Measurements from ENCODE around the gene HORMAD1. TPM values are rescaled to one million over a fixed set of nuclear protein-coding genes. Genes with fewer than 3 reads are reported as not detected.

Gene HORMAD1
- total and polyA plus RNA-seq, 2 experiments from 2014 or later, result not detected

- no peaks in the 10 kb centered on the region for H3K4me1 ChIP-seq (ENCODE audit: low read depth)
- H3K27me3 ChIP-seq, result no peaks in the 10 kb centered on the region
- no peaks in the 10 kb centered on the region for H3K9me3 ChIP-seq (ENCODE audit: low read depth)
- no peak overlapping the region for H3K27ac ChIP-seq
- no peak for DNase-seq (ENCODE audit: low read depth in 1 of 2, low spot score in 1 of 2)
- no peak overlapping the region for H3K4me3 ChIP-seq
- no peaks in the 10 kb centered on the region for H3K36me3 ChIP-seq
- no peak for TF ChIP-seq CTCF (IDR thresholded peaks at IDR 0.05; ENCODE audit: low read depth, low read length)
These were observed 29.1 kb upstream of the HORMAD1 start for GRCh38 chr1:150749720-150750311.

GRCh38 chr1:150748878-150749719 lies 28.4 kb upstream of the HORMAD1 start:
- Histone ChIP-seq H3K27ac (no peak overlapping the region), H3K27me3 (no peaks in the 10 kb centered on the region), H3K9me3 (ENCODE audit: low read depth) (no peaks in the 10 kb centered on the region), H3K36me3 (no peaks in the 10 kb centered on the region), H3K4me3 (no peak overlapping the region), H3K4me1 (ENCODE audit: low read depth) (no peaks in the 10 kb centered on the region)
- DNase-seq (ENCODE audit: low read depth in 1 of 2, low spot score in 1 of 2), result no peak
- no peak for TF ChIP-seq CTCF (IDR thresholded peaks at IDR 0.05; ENCODE audit: low read depth, low read length)

DNA sequence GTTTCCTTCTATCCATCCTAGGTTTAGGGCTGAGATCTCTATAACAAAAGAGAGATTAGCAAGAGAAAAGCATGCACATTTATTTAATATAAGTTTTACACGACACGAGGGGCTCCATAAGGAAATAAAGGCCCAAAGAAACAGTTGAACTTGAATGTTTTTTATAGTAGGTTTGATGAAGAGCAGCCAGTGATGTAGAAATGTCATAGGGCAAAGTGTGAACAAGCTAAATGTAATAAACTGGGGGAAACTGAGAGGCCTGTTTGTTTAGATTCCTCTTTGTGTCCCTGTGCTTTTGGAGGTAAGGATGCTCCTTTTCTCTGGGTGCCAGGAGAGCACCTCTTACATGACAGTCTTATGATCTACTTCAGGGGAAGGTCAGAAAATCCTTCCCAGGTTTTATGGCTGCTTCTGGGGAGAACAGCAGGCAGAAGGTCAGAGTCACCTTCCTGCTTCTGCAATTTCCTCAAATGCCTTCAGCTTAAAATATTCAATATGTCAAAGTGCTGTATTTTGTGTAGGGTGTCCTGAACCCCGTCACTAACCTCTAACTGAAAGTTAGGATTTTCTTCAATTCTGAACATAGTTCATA lies 9.5 kb upstream of the HORMAD1 start:
- Histone ChIP-seq H3K4me3 (no peak overlapping the region), H3K36me3 (no peaks in the 10 kb centered on the region), H3K9me3 (ENCODE audit: low read depth) (no peaks in the 10 kb centered on the region), H3K4me1 (ENCODE audit: low read depth) (no peaks in the 10 kb centered on the region), H3K27me3 (no peaks in the 10 kb centered on the region), H3K27ac (no peak overlapping the region)
- no peak for DNase-seq (ENCODE audit: low read depth in 1 of 2, low spot score in 1 of 2)
- TF ChIP-seq CTCF (IDR thresholded peaks at IDR 0.05; ENCODE audit: low read depth, low read length), result no peak

GRCh38 chr1:150724336-150724735 lies 3.6 kb upstream of the HORMAD1 start:
- Histone ChIP-seq H3K4me3 (no peak overlapping the region), H3K9me3 (ENCODE audit: low read depth) (no peaks in the 10 kb centered on the region), H3K27ac (no peak overlapping the region), H3K27me3 (no peaks in the 10 kb centered on the region), H3K36me3 (no peaks in the 10 kb centered on the region), H3K4me1 (ENCODE audit: low read depth) (no peaks in the 10 kb centered on the region)
- no peak for TF ChIP-seq CTCF (IDR thresholded peaks at IDR 0.05; ENCODE audit: low read depth, low read length)
- peak in 1 of 2 donors; percentile 15 for DNase-seq (ENCODE audit: low read depth in 1 of 2, low spot score in 1 of 2)

GRCh38 chr1:150720098-150720497 lies 597 bp downstream of the HORMAD1 start:
- Histone ChIP-seq H3K9me3 (ENCODE audit: low read depth) (no peaks in the 10 kb centered on the region), H3K36me3 (no peaks in the 10 kb centered on the region), H3K27ac (no peak overlapping the region), H3K4me1 (ENCODE audit: low read depth) (no peaks in the 10 kb centered on the region), H3K27me3 (no peaks in the 10 kb centered on the region), H3K4me3 (no peak overlapping the region)
- DNase-seq (ENCODE audit: low read depth in 1 of 2, low spot score in 1 of 2), result no peak
- TF ChIP-seq CTCF (IDR thresholded peaks at IDR 0.05; ENCODE audit: low read depth, low read length), result no peak
